ENCODE measurements around the gene MAD1L1. TPM values are rescaled to one million over a fixed set of nuclear protein-coding genes. Genes with fewer than 3 reads are reported as not detected.

The MAD1L1 gene
- total RNA-seq, 1 experiment from 2014 or later = 46.7 TPM

GRCh38 chr7:1872191-1873069, 360.3 kb downstream of the MAD1L1 start:
- H3K27ac ChIP-seq (ENCODE audit: low read depth, low read length, poor library complexity, severe bottlenecking) = no peak overlapping the region
- CTCF ChIA-PET = no interaction called here
- no TSS peak for BruUV-seq (replicated peaks)

GRCh38 chr7:1869452-1870130, 363.2 kb downstream of the MAD1L1 start:
- Histone ChIP-seq H3K27ac (ENCODE audit: low read depth, low read length, poor library complexity, severe bottlenecking) (no peak overlapping the region), H3K4me3 (ENCODE audit: low read depth, low read length, poor library complexity, severe bottlenecking) (no peak overlapping the region), H3K36me3 (ENCODE audit: insufficient read depth, low read length, poor library complexity, severe bottlenecking) (no peaks in the 10 kb centered on the region), H3K9me3 (ENCODE audit: low read depth, low read length, poor library complexity, severe bottlenecking) (no peaks in the 10 kb centered on the region), H3K27me3 (replicated peaks; ENCODE audit: insufficient read depth, low read depth, low read length, poor library complexity) (no peaks in the 10 kb centered on the region), H3K4me1 (ENCODE audit: insufficient read depth, low read length, poor library complexity, severe bottlenecking) (peaks cover under 1% of the 10 kb centered on the region)
- BruUV-seq (replicated peaks) = no TSS peak
- no peak for DNase-seq (ENCODE audit: low spot score)
- TF ChIP-seq EZH2 (IDR thresholded peaks at IDR 0.05; ENCODE audit: borderline replicate concordance, low read depth, low read length, poor library complexity, severe bottlenecking) (no peak), CTCF (conservative IDR thresholded peaks at IDR 0.05; ENCODE audit: low read depth, low read length) (no peak)
- POLR2A ChIA-PET (ENCODE audit: low non-redundant PET) = no interaction called here
- CTCF ChIA-PET = no interaction called here
- intact Hi-C loops (cut with micrococcal nuclease; ENCODE audit: unreplicated experiment) = no loop called here

More at GRCh38 chr7:1872191-1873069, 360.3 kb downstream of the MAD1L1 start:
- no peak for DNase-seq (ENCODE audit: low spot score)
- no peak for TF ChIP-seq CTCF (conservative IDR thresholded peaks at IDR 0.05; ENCODE audit: low read depth, low read length)
- no peak for TF ChIP-seq EZH2 (IDR thresholded peaks at IDR 0.05; ENCODE audit: borderline replicate concordance, low read depth, low read length, poor library complexity, severe bottlenecking)
- Histone ChIP-seq H3K27me3 (replicated peaks; ENCODE audit: insufficient read depth, low read depth, low read length, poor library complexity) (no peaks in the 10 kb centered on the region), H3K4me1 (ENCODE audit: insufficient read depth, low read length, poor library complexity, severe bottlenecking) (peaks cover 15% of the 10 kb centered on the region), H3K4me3 (ENCODE audit: low read depth, low read length, poor library complexity, severe bottlenecking) (no peak overlapping the region), H3K36me3 (ENCODE audit: insufficient read depth, low read length, poor library complexity, severe bottlenecking) (no peaks in the 10 kb centered on the region), H3K9me3 (ENCODE audit: low read depth, low read length, poor library complexity, severe bottlenecking) (no peaks in the 10 kb centered on the region)
- intact Hi-C loops (cut with micrococcal nuclease; ENCODE audit: unreplicated experiment) = no loop called here
- POLR2A ChIA-PET (ENCODE audit: low non-redundant PET) = no interaction called here

- H3K4me1 ChIP-seq (ENCODE audit: insufficient read depth, low read length, poor library complexity, severe bottlenecking) = no peaks in the 10 kb centered on the region
- no peaks in the 10 kb centered on the region for H3K9me3 ChIP-seq (ENCODE audit: low read depth, low read length, poor library complexity, severe bottlenecking)
- H3K27ac ChIP-seq (ENCODE audit: low read depth, low read length, poor library complexity, severe bottlenecking) = no peak overlapping the region
- CTCF ChIA-PET = no interaction called here
- H3K36me3 ChIP-seq (ENCODE audit: insufficient read depth, low read length, poor library complexity, severe bottlenecking) = no peaks in the 10 kb centered on the region
- no peaks in the 10 kb centered on the region for H3K27me3 ChIP-seq (replicated peaks; ENCODE audit: insufficient read depth, low read depth, low read length, poor library complexity)
- H3K4me3 ChIP-seq (ENCODE audit: low read depth, low read length, poor library complexity, severe bottlenecking) = no peak overlapping the region
- intact Hi-C loops (cut with micrococcal nuclease; ENCODE audit: unreplicated experiment) = no loop called here
- POLR2A ChIA-PET (ENCODE audit: low non-redundant PET) = no interaction called here
- no peak for DNase-seq (ENCODE audit: low spot score)
- BruUV-seq (replicated peaks) = no TSS peak
- TF ChIP-seq CTCF (conservative IDR thresholded peaks at IDR 0.05; ENCODE audit: low read depth, low read length) = no peak
Observed at GRCh38 chr7:1868516-1869165, 364.1 kb downstream of the MAD1L1 start.
